Nephron progenitor cell (in vitro differentiated cells): ENCODE measurements around the gene COL12A1.

Experiments used
- DNase-seq: peaks from one replicate; pipeline ENCODE4 v3.0.0; 2021
- H3K27ac Mint-ChIP-seq: 2 replicates; pipeline ENCODE4 v1.8.0; 2021; ENCODE audit warnings: mild to moderate bottlenecking, moderate library complexity, mixed read lengths
- H3K27me3 Mint-ChIP-seq: 2 replicates; pipeline ENCODE4 v1.8.0; 2021; ENCODE audit warnings: mild to moderate bottlenecking, low read depth, mixed read lengths; ENCODE audit not compliant: poor library complexity
- H3K36me3 Mint-ChIP-seq: 2 replicates; pipeline ENCODE4 v1.8.0; 2021; ENCODE audit warnings: low read depth, mixed read lengths
- H3K4me1 Mint-ChIP-seq: 2 replicates; pipeline ENCODE4 v1.8.0; 2021; ENCODE audit warnings: mixed read lengths
- H3K4me3 Mint-ChIP-seq: 2 replicates; pipeline ENCODE4 v1.8.0; 2021; ENCODE audit warnings: mild to moderate bottlenecking, moderate library complexity, mixed read lengths
- H3K9me3 Mint-ChIP-seq: 2 replicates; pipeline ENCODE4 v1.8.0; 2021; ENCODE audit warnings: mild to moderate bottlenecking, moderate library complexity, mixed read lengths
- CTCF ChIP-seq: fragments of 200-600 bp; sonication (generic); IDR thresholded peaks from 2 replicates; pipeline ENCODE4 v1.5.0; 2021; ENCODE audit warnings: antibody characterized with exemption

Gene COL12A1

GRCh38 chr6:75243333-75244062 lies 37.6 kb upstream of the COL12A1 start, which contains the start of gene COX7A2:
TSS of gene COX7A2 (minus strand) at chr6:75243801. CDS start at chr6:75243734, 67 bp downstream.
- no peak for TF ChIP-seq CTCF
- H3K36me3 Mint-ChIP-seq: peaks cover 37% of the 10 kb centered on the region
- DNase-seq: peak; percentile 81
- peak within 1 kb of the TSS; percentile 99 for H3K4me3 Mint-ChIP-seq
- peaks cover 4% of the 10 kb centered on the region for H3K9me3 Mint-ChIP-seq
- H3K4me1 Mint-ChIP-seq: peaks cover 29% of the 10 kb centered on the region
- H3K27ac Mint-ChIP-seq: peak within 1 kb of the TSS; percentile 100
- H3K27me3 Mint-ChIP-seq: peaks cover 6% of the 10 kb centered on the region

- no peak for DNase-seq
- Mint-ChIP-seq H3K27ac (no peak overlapping the region), H3K27me3 (no peaks in the 10 kb centered on the region), H3K36me3 (peaks cover 47% of the 10 kb centered on the region), H3K9me3 (no peaks in the 10 kb centered on the region), H3K4me1 (peaks cover 29% of the 10 kb centered on the region), H3K4me3 (no peak overlapping the region)
- no peak for TF ChIP-seq CTCF
Observed at GRCh38 chr6:75236630-75237029, 30.8 kb upstream of the COL12A1 start.

- peaks cover 30% of the 10 kb centered on the region for H3K4me1 Mint-ChIP-seq
- no peaks in the 10 kb centered on the region for H3K27me3 Mint-ChIP-seq
- H3K9me3 Mint-ChIP-seq: no peaks in the 10 kb centered on the region
- no peak for TF ChIP-seq CTCF
- H3K4me3 Mint-ChIP-seq: no peak overlapping the region
- H3K27ac Mint-ChIP-seq: no peak overlapping the region
- H3K36me3 Mint-ChIP-seq: peaks cover 34% of the 10 kb centered on the region
- DNase-seq: no peak
Observed at GRCh38 chr6:75235271-75235670, 29.4 kb upstream of the COL12A1 start.

GRCh38 chr6:75234126-75234865 lies 28.4 kb upstream of the COL12A1 start:
- no peaks in the 10 kb centered on the region for H3K9me3 Mint-ChIP-seq
- TF ChIP-seq CTCF: no peak
- no peak overlapping the region for H3K4me3 Mint-ChIP-seq
- peaks cover 39% of the 10 kb centered on the region for H3K4me1 Mint-ChIP-seq
- no peaks in the 10 kb centered on the region for H3K27me3 Mint-ChIP-seq
- H3K27ac Mint-ChIP-seq: no peak overlapping the region
- no peak for DNase-seq
- peaks cover 25% of the 10 kb centered on the region for H3K36me3 Mint-ChIP-seq

- H3K36me3 Mint-ChIP-seq: peaks cover 17% of the 10 kb centered on the region
- TF ChIP-seq CTCF: no peak
- no peak overlapping the region for H3K27ac Mint-ChIP-seq
- H3K4me1 Mint-ChIP-seq: peaks cover 45% of the 10 kb centered on the region
- DNase-seq: no peak
- no peaks in the 10 kb centered on the region for H3K27me3 Mint-ChIP-seq
- H3K9me3 Mint-ChIP-seq: no peaks in the 10 kb centered on the region
- no peak overlapping the region for H3K4me3 Mint-ChIP-seq
Observed at GRCh38 chr6:75233092-75233615, 27.3 kb upstream of the COL12A1 start.
